ENCODE data around the gene RASSF1.

RASSF1 gene

DNA sequence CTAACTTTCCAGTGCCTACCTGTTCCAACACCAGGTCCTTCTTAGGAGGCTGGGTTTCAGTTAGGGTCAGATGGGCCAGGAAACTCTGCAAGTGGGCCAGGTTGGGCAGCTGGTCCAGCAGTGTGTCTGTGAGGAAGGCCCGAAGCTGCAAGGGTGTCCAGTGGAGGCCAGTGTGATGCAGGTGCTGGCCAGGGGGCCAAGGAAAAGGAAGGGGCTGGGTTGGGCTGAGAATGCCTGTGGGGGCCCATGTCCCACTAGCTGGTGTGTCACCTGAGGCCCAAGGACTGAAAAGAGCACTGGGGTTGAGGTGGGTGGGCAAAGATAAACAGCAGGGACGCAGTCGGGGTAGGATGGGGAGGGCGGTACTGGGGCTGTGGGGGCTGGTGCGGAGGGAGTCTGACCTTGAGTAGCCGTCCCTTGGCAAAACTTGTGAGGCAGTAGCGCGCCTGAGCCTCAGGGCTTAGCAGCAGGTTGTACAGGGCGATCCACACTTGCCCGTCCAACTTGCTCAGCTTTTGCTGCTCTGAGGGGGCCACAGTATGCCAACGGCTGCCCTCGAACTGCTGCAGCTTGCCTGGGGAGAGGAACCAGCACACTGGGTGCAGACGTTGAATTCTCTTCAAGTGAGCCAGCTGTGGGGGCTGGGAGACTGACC lies 1.5 kb upstream of the RASSF1 start:
- no peak for DNase-seq

DNA sequence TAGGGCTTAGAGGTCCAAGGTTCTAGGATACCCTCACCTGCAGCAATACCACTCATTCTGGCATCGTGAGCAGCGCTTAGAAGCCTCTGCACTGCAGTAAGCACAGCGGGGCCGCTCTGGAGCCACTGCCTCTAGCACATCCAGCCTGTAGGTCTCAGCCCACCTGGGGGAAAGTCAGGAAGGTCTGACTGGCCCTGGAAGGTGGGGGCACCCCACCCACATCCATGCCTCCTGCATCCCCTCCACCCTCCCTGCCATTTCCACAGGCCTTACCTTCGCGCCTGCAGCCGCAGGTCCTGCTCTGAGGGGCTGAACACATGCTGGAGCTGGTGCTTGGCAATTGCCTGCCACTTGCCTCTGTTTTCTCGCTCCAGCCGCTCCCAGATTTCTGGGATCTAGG lies 901 bp upstream of the RASSF1 start:
- no peak for DNase-seq

- no peak for DNase-seq
These were observed 539 bp downstream of the RASSF1 start for GRCh38 chr3:50340147-50340447.

DNA sequence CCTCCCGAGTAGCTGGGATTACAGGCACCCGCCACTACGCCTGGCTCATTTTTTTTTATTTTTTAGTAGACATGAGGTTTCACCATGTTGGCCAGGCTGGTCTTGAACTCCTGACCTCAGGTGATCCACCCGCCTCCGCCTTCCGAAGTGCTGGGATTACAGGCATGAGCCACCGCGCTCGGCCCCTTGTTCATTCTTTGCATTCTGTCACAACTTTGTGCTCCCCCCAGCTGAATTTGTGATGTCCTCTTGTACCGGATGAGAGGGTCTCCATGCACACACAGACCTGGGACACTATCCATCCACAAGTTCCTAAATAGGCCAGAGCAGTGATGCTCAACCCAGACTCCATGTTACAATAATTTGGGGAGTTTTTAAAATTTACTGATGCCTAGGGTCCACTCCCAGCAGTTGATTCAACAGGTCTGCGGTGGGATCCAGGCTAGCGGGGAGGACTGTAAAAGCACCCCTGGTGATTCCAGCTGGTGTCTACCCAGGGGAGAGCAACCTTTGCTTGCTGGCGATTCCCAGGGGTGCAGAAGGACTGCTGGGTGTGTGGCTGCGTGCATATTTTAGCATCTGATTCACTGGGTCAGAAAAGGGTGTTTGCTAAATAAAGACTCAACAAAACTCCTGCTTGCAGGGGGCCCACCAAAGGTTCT lies 1.0 kb downstream of the RASSF1 start:
- no peak for DNase-seq

- no peak for DNase-seq
These were observed 1.7 kb downstream of the RASSF1 start for GRCh38 chr3:50338965-50339364.

- peak; percentile 94 to 97 for DNase-seq
These were observed 3.3 kb downstream of the RASSF1 start for GRCh38 chr3:50337175-50337861.

DNA sequence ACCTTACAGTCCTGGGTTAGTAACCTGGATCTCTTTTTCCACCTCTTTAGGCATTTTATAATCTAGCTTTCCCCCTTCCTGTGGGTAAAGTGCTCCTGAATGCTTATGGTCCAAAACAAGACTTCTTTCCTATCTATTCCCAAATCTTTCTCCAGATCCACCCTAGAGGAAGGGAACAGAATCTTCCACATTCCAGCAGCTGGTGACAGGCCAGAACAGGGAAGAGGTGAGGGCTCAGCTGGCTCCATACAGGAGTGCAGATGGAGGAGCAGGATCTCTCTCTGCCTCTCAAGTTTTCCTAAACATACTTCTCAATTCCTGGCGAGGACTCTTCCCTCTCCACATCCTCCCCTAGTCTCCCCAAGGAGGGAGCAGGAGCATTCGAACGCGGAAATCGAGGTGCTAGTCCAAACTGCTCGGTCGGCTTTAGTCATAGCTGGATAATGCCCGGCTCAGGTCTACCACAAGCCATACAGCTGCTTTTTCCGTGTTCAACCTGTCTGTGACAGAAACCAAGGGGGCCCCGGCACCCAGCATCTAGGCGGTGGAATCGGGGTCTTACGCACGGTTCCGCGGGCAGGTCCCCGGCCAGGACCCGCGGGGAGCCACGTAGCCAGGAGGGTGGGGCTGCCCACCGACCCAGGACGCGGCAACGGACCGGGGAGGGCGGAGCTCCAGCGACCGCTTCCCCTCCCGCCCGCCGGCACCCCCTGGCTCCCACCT lies 4.0 kb downstream of the RASSF1 start:
- no peak for DNase-seq

DNA sequence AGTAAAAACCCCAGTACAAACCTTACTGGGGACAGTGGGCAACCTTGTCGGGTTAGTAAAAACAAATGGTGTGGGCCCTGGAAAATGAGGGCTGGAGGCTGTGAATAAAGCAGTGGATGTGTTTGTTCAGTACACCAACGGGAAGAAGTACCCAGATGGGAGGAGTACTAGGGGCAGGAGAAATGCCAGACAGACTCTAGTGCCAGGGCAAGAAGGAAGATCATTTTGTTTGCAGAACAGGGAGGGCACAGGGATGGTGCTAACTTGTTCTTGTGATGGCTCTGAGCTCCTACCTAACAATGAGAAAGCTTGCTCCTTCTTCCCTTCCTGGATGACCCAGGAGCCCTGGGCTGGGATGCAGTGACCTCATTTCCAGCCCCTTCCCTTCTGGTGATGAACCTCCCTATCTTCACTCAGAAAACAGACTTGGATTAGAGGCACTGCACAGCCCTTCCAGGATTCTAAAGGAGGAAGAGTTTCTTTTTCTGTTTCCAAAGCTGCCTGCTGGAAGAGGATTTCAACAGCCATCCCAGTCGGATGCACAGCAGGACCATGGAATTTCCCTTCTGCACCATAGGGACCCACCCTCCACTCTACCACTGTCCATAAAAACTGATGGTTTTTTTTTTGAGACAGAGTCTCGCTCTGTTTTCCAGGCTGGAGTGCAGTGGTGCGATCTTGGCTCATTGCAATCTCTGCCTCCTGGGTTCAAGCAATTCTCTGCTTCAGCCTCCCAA lies 6.1 kb downstream of the RASSF1 start:
- no peak for DNase-seq

DNA sequence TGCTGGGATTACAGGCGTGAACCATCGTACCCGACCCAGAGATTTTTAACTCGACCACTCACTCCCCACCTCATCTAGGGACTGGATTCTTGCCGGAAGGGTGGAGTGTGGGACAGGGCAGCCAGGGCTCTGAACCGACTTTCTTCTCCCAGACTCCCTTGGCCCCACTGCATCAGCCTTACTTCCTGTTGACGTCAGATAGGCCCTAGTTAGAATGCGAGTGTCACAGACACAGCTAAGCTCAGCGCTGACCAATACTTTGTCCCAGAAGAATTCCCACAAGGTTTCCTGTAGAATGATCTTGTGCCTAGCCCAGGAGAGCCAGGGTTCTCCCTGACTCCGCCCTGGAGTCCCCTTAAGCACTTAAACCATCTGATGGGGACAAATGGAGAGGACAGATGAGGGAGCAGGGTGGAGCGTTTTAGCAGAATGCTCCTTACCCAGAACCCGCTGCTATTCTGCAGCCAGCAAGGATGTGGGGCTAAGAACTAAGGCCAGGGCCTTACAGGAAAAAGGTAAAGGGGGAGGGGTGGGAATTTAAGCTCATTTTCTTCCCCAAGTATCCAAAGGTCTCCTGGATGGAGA lies 6.8 kb downstream of the RASSF1 start:
- no peak for DNase-seq

GRCh38 chr3:50331364-50331907 lies 9.2 kb downstream of the RASSF1 start:
- DNase-seq = no peak

DNA sequence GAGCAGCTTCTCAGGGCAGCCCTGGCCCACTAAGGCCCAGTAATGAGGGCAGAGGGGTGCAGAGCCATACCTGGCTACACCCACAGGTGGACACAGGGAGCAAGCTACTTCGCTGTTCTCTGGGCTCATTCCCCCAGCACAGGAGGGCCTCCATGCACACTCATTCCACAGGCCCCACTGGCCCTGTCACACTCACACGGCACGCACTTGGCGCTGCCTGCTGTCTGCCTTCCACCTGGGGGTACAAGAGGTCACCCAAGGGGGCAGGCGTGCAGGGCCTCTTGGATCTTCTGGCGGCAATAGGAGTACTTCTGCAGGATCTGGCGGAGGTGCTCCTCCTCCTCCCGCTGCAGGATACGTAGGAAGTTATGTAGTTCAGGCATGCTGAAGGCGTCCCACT lies 10.3 kb downstream of the RASSF1 start:
- DNase-seq = no peak

DNA sequence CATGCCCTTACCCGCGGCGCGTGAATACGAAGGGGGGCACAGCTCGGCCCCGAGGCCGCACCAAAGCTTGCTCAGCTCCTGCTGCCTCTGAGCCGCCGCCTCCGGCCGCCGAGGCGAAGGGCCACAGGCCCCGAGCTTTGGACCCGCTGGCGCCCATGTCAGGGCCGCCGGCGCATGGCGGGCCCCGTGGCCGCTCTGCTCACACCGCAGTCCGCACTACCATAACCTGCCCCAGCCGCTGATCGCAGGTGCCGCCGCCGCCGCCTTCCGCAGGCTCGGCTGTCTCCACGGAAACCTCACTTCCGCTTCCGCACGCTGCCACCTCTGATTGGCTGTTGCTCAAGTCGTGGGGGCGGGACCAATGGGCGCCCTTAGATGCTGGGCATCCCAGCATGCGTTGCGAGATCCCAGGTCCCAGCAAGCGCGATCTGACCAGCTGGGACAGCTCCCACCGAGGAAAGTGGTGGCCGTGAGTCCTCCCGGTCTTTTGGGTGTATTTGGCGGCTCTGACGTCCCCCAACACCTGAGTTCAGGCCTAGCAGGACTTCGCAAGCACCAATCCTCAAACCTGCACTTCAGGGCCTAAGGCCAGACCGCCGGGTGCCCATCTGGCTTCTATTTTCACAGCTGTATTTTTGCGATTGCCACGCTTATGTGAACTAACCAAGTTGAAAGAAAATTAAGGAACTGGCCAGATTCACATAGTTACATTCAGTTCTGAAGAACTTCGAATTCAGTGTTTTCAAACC lies 12.5 kb downstream of the RASSF1 start, which contains the start of gene TUSC2:
TSS of gene TUSC2 (minus strand) at position 281 of the 749 bp plus-strand sequence. CDS start at position 157, 124 bp downstream.
- peak; percentile 94 to 95 for DNase-seq

DNA sequence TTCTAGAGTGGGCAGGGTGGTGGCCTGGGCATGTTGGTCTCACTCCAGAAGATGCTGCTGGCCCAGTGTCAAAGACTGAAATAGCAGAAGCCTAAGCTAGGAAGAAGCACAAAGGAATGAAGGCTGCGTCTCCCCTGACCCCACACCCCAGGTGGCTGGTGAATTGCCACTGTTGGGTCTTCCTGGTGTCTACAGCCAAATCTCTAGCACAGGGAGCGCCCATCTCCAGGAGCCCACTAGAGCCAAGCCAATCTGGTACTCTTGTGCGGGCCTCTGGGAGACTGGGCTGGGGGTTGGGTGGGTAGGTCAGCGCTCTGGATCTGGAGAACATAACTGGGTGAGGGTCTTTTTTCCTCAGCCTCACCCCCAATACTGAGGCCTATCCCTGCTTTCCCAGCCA lies 13.5 kb downstream of the RASSF1 start:
- no peak for DNase-seq

- no peak for DNase-seq
These were observed 14.5 kb downstream of the RASSF1 start for GRCh38 chr3:50326182-50326541.

- no peak for DNase-seq
These were observed 15.0 kb downstream of the RASSF1 start for GRCh38 chr3:50325497-50326181.

DNA sequence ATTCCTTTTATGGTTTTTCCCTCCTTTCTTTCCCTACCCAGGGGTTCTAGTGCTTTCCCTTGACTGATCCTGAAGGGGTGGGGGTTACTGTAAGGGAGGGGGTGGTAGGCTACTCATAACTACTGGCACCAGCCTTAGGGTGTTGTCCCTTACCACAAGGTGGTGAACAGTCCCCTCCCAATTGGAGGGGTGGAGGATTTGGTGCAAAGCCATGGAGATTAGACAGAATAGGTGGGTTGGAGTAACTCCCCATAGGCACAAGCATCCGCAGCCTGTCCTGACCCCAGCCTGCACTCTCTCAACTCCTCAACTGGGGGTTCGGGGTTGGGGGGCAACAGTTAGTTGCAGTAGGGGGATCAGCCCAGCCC lies 15.5 kb downstream of the RASSF1 start:
- no peak for DNase-seq

DNA sequence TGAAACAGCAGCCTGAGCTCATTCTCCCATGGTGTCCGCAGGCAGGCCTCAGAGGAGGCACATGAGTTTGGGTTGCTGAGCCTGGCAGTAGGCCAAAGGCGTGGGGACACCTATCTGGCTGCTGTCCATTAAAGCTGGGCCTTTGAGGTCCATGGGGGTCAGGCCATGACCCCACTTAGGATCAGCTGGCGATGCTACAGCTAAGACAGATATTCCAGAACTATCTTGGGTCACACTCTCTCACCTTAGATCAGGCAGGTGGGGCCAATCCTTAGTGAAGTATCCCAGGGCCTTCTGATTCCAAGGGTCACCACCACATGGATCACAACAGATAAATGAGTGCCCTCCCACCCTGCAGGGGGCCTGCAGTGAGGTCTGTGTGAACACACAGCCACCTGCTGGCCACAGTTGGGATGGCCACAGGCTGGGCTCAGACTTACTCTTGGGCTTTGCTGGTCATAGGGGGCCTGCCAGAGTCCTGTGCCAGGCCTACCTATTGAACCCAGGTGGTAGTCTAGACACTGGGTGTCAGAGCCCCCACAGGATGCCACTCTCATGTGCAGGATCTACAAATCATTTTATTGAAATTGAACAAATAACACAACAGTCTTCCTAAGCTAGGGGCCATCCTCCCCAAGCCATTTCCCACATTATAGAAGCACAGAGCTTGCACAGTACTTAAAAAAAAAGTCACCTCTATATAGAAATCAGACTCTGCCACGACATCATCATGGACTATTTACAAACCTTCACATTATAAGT lies 16.1 kb downstream of the RASSF1 start:
- DNase-seq = peak in 1 of 2 donors; percentile 39

DNA sequence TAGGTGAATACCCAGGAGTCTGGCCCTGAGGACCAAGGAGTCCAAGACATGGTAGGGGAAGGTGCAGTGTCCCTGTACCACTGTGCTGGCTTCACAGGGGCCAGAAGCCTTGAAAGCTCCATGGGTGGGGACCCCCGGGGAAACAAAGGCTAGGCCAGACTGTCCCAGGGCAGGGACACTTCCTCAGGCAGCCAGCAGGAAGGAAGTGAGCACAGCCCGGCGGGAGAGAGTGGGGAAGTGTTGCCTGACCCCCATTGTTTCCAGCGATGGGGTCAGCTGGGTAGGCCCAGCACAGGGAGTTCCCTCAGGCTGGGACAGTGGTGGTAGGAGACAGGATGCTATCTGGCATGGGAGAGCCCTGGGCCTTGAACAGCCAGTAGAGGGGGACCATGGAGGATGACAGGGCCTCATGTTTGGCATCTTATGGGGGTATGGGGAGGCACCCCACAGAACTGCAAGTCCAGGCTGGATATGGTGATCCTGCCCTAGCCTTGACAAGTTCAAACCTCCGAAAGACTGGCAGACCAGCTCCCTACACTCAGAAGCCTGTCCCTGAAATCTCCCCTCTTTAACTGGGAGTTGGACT lies 16.9 kb downstream of the RASSF1 start:
- no peak for DNase-seq

GRCh38 chr3:50323092-50323600 lies 17.5 kb downstream of the RASSF1 start:
- peak in 1 of 2 donors; percentile 13 for DNase-seq

Measured in hippocampal formation (tissue), 2 donors.